ENCODE results near the gene FLT3LG. TPM values are rescaled to one million over a fixed set of nuclear protein-coding genes. Genes with fewer than 3 reads are reported as not detected.

FLT3LG gene
- polyA plus RNA-seq, 1 experiment: 7.7 TPM

DNA sequence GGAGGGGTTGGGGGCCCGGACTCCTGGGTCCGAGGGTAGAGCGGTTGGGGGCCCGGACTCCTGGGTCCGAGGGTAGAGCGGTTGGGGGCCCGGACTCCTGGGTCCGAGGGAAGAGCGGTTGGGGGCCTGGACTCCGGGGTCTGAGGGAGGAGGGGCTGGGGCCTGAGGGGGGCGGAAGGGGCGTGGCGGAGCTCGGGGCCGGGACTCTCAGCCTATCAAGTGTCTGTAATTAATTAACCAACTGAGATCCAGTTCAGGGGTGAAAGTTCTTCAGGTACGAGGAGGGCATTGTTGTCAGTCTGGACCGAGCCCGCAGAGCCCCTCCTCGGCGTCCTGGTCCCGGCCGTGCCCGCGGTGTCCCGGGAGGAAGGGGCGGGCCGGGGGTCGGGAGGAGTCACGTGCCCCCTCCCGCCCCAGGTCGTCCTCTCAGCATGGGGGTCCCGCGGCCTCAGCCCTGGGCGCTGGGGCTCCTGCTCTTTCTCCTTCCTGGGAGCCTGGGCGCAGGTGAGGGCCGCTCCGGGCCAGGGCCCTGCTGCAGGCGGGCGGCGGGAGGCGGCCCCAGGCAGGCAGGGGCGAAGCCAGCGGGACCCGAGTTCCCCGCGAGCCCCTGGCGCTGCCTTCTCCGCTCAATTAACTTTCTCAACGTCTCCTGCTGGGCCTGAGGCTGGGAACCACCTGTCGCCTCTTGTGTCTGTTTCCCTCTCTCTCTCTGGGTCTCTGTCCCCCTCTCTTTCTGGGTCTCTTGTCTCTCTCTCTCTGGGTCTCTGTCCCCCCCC, 39.1 kb downstream of the FLT3LG start:
- Histone ChIP-seq H3K36me3 (ENCODE audit: control insufficient read depth, insufficient read depth, low read length) (no peaks in the 10 kb centered on the region), H3K4me3 (ENCODE audit: low read depth, low read length) (peak overlapping the region; percentile 67), H3K27me3 (ENCODE audit: control insufficient read depth, insufficient read depth, low read length) (no peaks in the 10 kb centered on the region)
- CTCF ChIA-PET: interaction anchor here (0.6 to 2.8 kb wide), 6 partner anchors 9 to 159 kb away, joined by 3 to 11 read pairs (median 4); partner anchors contain the start of gene RCN3
- POLR2A ChIA-PET: interaction anchor here (0.7 kb wide), 1 partner anchor 10 kb away, joined by 5 read pairs; no protein-coding TSS in a partner anchor
- no peak for DNase-seq (ENCODE audit: low read depth)
- no peak for TF ChIP-seq CTCF (IDR thresholded peaks at IDR 0.05; ENCODE audit: insufficient read depth, low read depth, low read length)

DNA sequence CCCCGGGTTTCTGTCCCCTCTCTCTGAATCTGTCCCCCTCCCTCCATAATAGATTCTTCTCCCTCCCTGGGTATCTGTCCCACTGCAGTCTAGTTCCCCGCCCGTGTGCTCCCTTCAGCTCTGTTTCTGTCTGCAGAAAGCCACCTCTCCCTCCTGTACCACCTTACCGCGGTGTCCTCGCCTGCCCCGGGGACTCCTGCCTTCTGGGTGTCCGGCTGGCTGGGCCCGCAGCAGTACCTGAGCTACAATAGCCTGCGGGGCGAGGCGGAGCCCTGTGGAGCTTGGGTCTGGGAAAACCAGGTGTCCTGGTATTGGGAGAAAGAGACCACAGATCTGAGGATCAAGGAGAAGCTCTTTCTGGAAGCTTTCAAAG, 39.7 kb downstream of the FLT3LG start:
- H3K4me3 ChIP-seq (ENCODE audit: low read depth, low read length): peak overlapping the region; percentile 67
- no peaks in the 10 kb centered on the region for H3K36me3 ChIP-seq (ENCODE audit: control insufficient read depth, insufficient read depth, low read length)
- TF ChIP-seq CTCF (IDR thresholded peaks at IDR 0.05; ENCODE audit: insufficient read depth, low read depth, low read length): no peak
- ChIA-PET CTCF (interaction anchor here (0.6 to 2.8 kb wide), 6 partner anchors 10 to 159 kb away, joined by 3 to 11 read pairs (median 4); partner anchors contain the start of gene RCN3), POLR2A (no interaction called here)
- no peaks in the 10 kb centered on the region for H3K27me3 ChIP-seq (ENCODE audit: control insufficient read depth, insufficient read depth, low read length)
- DNase-seq (ENCODE audit: low read depth): no peak

DNA sequence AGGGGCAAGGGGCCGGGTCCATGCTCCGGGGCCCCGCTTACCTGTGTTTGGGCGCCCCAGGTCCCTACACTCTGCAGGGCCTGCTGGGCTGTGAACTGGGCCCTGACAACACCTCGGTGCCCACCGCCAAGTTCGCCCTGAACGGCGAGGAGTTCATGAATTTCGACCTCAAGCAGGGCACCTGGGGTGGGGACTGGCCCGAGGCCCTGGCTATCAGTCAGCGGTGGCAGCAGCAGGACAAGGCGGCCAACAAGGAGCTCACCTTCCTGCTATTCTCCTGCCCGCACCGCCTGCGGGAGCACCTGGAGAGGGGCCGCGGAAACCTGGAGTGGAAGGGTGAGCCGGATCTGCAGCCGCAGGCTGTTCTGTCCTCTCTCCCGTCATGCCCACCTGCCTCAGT, 40.1 kb downstream of the FLT3LG start:
- Histone ChIP-seq H3K4me3 (ENCODE audit: low read depth, low read length) (no peak overlapping the region), H3K27me3 (ENCODE audit: control insufficient read depth, insufficient read depth, low read length) (no peaks in the 10 kb centered on the region), H3K36me3 (ENCODE audit: control insufficient read depth, insufficient read depth, low read length) (no peaks in the 10 kb centered on the region)
- POLR2A ChIA-PET: no interaction called here
- no peak for TF ChIP-seq CTCF (IDR thresholded peaks at IDR 0.05; ENCODE audit: insufficient read depth, low read depth, low read length)
- CTCF ChIA-PET: interaction anchor here (1.3 to 2.8 kb wide), 4 partner anchors 14 to 56 kb away, joined by 4 to 11 read pairs (median 4); partner anchors contain the start of gene RCN3
- DNase-seq (ENCODE audit: low read depth): no peak

- H3K36me3 ChIP-seq (ENCODE audit: control insufficient read depth, insufficient read depth, low read length): no peaks in the 10 kb centered on the region
- POLR2A ChIA-PET: interaction anchor here (0.6 kb wide), 1 partner anchor 218 kb away, joined by 4 read pairs; no protein-coding TSS in a partner anchor
- TF ChIP-seq CTCF (IDR thresholded peaks at IDR 0.05; ENCODE audit: insufficient read depth, low read depth, low read length): no peak
- no peak for DNase-seq (ENCODE audit: low read depth)
- no peak overlapping the region for H3K4me3 ChIP-seq (ENCODE audit: low read depth, low read length)
- CTCF ChIA-PET: interaction anchor here (1.9 to 2.8 kb wide), 3 partner anchors 10 to 55 kb away, joined by 4 to 11 read pairs (median 8); no protein-coding TSS in a partner anchor
- H3K27me3 ChIP-seq (ENCODE audit: control insufficient read depth, insufficient read depth, low read length): no peaks in the 10 kb centered on the region
Measured at GRCh38 chr19:49515767-49516166, 41.8 kb downstream of the FLT3LG start.

- Histone ChIP-seq H3K27me3 (ENCODE audit: control insufficient read depth, insufficient read depth, low read length) (no peaks in the 10 kb centered on the region), H3K36me3 (ENCODE audit: control insufficient read depth, insufficient read depth, low read length) (0 out of 2 replicates have a peak, but pooled peaks cover 1% of the 10 kb centered on the region), H3K4me3 (ENCODE audit: low read depth, low read length) (no peak overlapping the region)
- DNase-seq (ENCODE audit: low read depth): no peak
- CTCF ChIA-PET: no interaction called here
- POLR2A ChIA-PET: no interaction called here
- no peak for TF ChIP-seq CTCF (IDR thresholded peaks at IDR 0.05; ENCODE audit: insufficient read depth, low read depth, low read length)
Measured at GRCh38 chr19:49518033-49518432, 44.0 kb downstream of the FLT3LG start.
